ENCODE measurements around the gene KBTBD6. TPM values are rescaled to one million over a fixed set of nuclear protein-coding genes. Genes with fewer than 3 reads are reported as not detected.

Gene KBTBD6
- total RNA-seq, 1 experiment from 2014 or later = 9.1 TPM

DNA sequence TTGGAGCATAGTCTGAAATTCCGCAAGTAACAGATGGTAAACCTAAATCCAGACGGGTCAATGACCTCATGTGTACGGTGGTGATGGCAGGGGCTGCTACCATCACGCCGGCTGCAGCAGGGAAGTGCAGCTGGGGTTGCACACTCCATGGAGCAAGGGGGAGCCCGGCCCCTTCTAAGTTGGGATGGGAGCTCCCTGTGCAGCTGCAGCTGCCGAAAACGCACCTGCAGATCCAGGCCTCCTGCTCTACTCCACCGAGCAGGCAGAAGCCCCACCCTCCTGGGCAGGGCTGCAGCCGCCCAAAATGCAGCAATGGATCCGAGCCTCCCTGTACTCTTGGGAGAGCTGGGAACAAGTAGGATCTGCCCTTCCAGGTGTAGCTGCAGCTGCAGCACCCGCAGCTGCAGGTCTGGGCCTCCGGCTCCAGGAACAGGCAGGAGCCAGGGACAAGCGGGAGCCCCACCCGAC, 25.5 kb downstream of the KBTBD6 start:
- DNase-seq (ENCODE audit: low read depth, low spot score) (no peak), ATAC-seq (peak; percentile 17; the same call in 1 of the 2 replicates)
- H3K9me2 ChIP-seq (ENCODE audit: insufficient read depth) = no peaks in the 10 kb centered on the region
- ChIA-PET RAD21 (ENCODE audit: low non-redundant PET in 1 of 2, low total read pairs in 2 of 2, uncharacterized antibody in 2 of 2, unreplicated experiment in 2 of 2) (no interaction called here), POLR2A (no interaction called here), CTCF (no interaction called here)
- H3K4me3 ChIP-seq (replicated peaks in 1 of 2; ENCODE audit: low read depth in 1 of 2, low read length in 2 of 2) = no peak overlapping the region
- H3K27me3 ChIP-seq (ENCODE audit: insufficient read depth, low read length) = no peaks in the 10 kb centered on the region
- no peaks in the 10 kb centered on the region for H3K4me1 ChIP-seq (ENCODE audit: control insufficient read depth in 1 of 2, insufficient read depth in 2 of 2, low read length in 2 of 2)
- no TSS peak for BruUV-seq (replicated peaks)
- no peak overlapping the region for H3K9ac ChIP-seq (ENCODE audit: low read length)
- H3K79me2 ChIP-seq (ENCODE audit: insufficient read depth, low read length) = no peaks in the 10 kb centered on the region
- no peak for TF ChIP-seq POLR2AphosphoS5 (IDR thresholded peaks at IDR 0.05; ENCODE audit: low read depth, low read length)
- TF ChIP-seq SIN3A (IDR thresholded peaks at IDR 0.05; ENCODE audit: low read depth) = no peak
- no peaks in the 10 kb centered on the region for H4K20me1 ChIP-seq (ENCODE audit: insufficient read depth)
- intact Hi-C loops (cut with micrococcal nuclease) = no loop called here
- no peaks in the 10 kb centered on the region for H3K36me3 ChIP-seq (ENCODE audit: control insufficient read depth in 1 of 2, insufficient read depth in 2 of 2, low read length in 2 of 2)
- H2AFZ ChIP-seq (ENCODE audit: low read depth, low read length, poor library complexity, severe bottlenecking) = no peak overlapping the region
- no peaks in the 10 kb centered on the region for H3K9me3 ChIP-seq (ENCODE audit: control insufficient read depth in 1 of 2, insufficient read depth in 1 of 2, low read depth in 1 of 2, low read length in 2 of 2)
- H3K4me2 ChIP-seq (ENCODE audit: low read length) = no peak overlapping the region
- H3K27ac ChIP-seq (ENCODE audit: low read depth, low read length) = no peak overlapping the region

DNA sequence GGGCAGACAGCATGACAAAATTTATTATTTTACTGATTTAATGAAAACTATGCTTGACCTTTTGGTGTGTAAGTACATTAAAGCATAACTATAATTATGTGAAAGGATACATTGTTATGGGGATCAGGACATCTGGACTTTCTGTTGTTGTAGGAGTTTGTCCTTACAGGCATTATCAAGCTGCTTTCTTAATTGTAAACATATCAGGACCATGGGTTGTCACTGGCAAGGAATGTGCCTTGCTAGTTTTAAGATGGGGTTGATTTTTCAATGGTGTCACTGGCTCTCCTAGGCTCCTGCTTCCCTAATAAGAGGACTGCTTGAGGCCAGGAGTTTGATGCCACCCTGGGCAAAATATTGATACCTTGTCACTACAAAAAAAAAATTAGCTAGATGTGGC, 32.6 kb downstream of the KBTBD6 start:
- no peaks in the 10 kb centered on the region for H3K36me3 ChIP-seq (ENCODE audit: control insufficient read depth in 1 of 2, insufficient read depth in 2 of 2, low read length in 2 of 2)
- no peaks in the 10 kb centered on the region for H3K4me1 ChIP-seq (ENCODE audit: control insufficient read depth in 1 of 2, insufficient read depth in 2 of 2, low read length in 2 of 2)
- no peaks in the 10 kb centered on the region for H3K27me3 ChIP-seq (ENCODE audit: insufficient read depth, low read length)
- no peak overlapping the region for H3K27ac ChIP-seq (ENCODE audit: low read depth, low read length)
- intact Hi-C loops (cut with micrococcal nuclease) = no loop called here
- H2AFZ ChIP-seq (ENCODE audit: low read depth, low read length, poor library complexity, severe bottlenecking) = no peak overlapping the region
- DNase-seq (ENCODE audit: low read depth, low spot score) (no peak), ATAC-seq (no peak)
- no TSS peak for BruUV-seq (replicated peaks)
- H4K20me1 ChIP-seq (ENCODE audit: insufficient read depth) = no peaks in the 10 kb centered on the region
- no peak overlapping the region for H3K9ac ChIP-seq (ENCODE audit: low read length)
- ChIA-PET RAD21 (ENCODE audit: low non-redundant PET in 1 of 2, low total read pairs in 2 of 2, uncharacterized antibody in 2 of 2, unreplicated experiment in 2 of 2) (no interaction called here), POLR2A (no interaction called here), CTCF (no interaction called here)
- no peaks in the 10 kb centered on the region for H3K9me2 ChIP-seq (ENCODE audit: insufficient read depth)
- no peaks in the 10 kb centered on the region for H3K79me2 ChIP-seq (ENCODE audit: insufficient read depth, low read length)
- H3K9me3 ChIP-seq (ENCODE audit: control insufficient read depth in 1 of 2, insufficient read depth in 1 of 2, low read depth in 1 of 2, low read length in 2 of 2) = no peaks in the 10 kb centered on the region
- no peak overlapping the region for H3K4me2 ChIP-seq (ENCODE audit: low read length)
- no peak overlapping the region for H3K4me3 ChIP-seq (replicated peaks in 1 of 2; ENCODE audit: low read depth in 1 of 2, low read length in 2 of 2)
- TF ChIP-seq SP1 (IDR thresholded peaks at IDR 0.05; ENCODE audit: low read depth) (no peak), ZNF274 (IDR thresholded peaks at IDR 0.05; ENCODE audit: low read depth, low read length) (no peak), CBX3 (IDR thresholded peaks at IDR 0.05; ENCODE audit: low read depth) (no peak), JUND (IDR thresholded peaks at IDR 0.05) (no peak), POLR2A (IDR thresholded peaks at IDR 0.05; ENCODE audit: borderline replicate concordance, extremely low read depth, insufficient read depth, insufficient read length) (no peak), TCF7L2 (IDR thresholded peaks at IDR 0.05; ENCODE audit: borderline replicate concordance, extremely low read depth, insufficient read depth, insufficient read length) (no peak), EZH2 (IDR thresholded peaks at IDR 0.05) (no peak), ELF1 (IDR thresholded peaks at IDR 0.05; ENCODE audit: borderline replicate concordance, low read depth) (no peak)
- TF ChIP-seq, protein P1, sequence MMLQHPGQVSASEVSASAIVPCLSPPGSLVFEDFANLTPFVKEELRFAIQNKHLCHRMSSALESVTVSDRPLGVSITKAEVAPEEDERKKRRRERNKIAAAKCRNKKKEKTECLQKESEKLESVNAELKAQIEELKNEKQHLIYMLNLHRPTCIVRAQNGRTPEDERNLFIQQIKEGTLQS (IDR thresholded peaks at IDR 0.05) = no peak
